Sigmoid colon (tissue), 4 donors: ENCODE data around the gene GPR39.

Source experiments
- CTCF ChIP-seq, 4 experiments: fragments of 450-650 bp in 3 of 4; fragments of 200-600 bp in 1 of 4; IDR thresholded peaks; one replicate each; pipeline ENCODE4 v1.5.1; 2016 to 2019; ENCODE audit warnings: antibody characterized with exemption in 4 of 4, mild to moderate bottlenecking in 3 of 4, moderate library complexity in 2 of 4
- EP300 ChIP-seq, 4 donors: sonication (generic); formaldehyde crosslinking; IDR thresholded peaks; one replicate each; pipeline ENCODE4 v1.6.1; 2017; ENCODE audit warnings: antibody characterized with exemption in 4 of 4
- POLR2A ChIP-seq, 2 donors: fragments of 450-650 bp; IDR thresholded peaks; one replicate each; pipeline ENCODE4 v1.6.1; 2016; ENCODE audit warnings: antibody characterized with exemption in 2 of 2, mild to moderate bottlenecking in 2 of 2, moderate library complexity in 2 of 2
- POLR2AphosphoS5 ChIP-seq, 4 donors: sonication (generic); formaldehyde crosslinking; IDR thresholded peaks; one replicate each; pipeline ENCODE4 v1.6.1; 2017; ENCODE audit warnings: antibody characterized with exemption in 4 of 4

- TF ChIP-seq CTCF (IDR thresholded peaks at IDR 0.05): no peak
- no peak for TF ChIP-seq POLR2A (IDR thresholded peaks at IDR 0.05)
- no peak for TF ChIP-seq EP300 (IDR thresholded peaks at IDR 0.05)
- no peak for TF ChIP-seq POLR2AphosphoS5 (IDR thresholded peaks at IDR 0.05)
Observed at GRCh38 chr2:132422736-132423135, 6.1 kb downstream of the GPR39 start.
